GM12874 (cell line): Measurements from ENCODE around the gene ZNF862.

Source experiments
- TF ChIP-seq, protein P1 (sequence below): IDR thresholded peaks from 2 replicates; pipeline ENCODE4 v1.5.1; 2011; ENCODE audit warnings: low read depth, mild to moderate bottlenecking, control low read depth, low read length, moderate library complexity; ENCODE audit not compliant: insufficient read depth

The ZNF862 gene

DNA sequence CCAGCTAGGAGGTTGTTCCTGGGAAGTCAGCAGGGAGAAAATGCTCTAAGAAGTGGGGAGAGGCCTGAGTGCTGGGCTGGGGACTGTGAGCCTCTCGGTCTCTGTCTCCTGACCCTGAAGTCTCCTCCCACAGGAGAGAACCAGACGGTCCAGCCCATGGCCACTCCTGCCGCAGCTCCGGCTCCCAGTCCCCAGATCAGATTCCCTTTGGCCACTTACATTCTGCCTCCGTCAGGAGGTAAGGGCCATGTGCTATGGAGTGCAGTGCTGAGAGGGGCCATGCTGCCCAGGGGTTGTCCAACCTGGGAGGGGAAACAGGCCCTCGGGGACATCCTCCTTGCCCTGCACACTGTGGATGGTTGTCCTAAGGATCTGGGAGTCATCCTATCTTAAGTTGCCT is 43.5 kb upstream of the ZNF862 start:
- TF ChIP-seq, protein P1, sequence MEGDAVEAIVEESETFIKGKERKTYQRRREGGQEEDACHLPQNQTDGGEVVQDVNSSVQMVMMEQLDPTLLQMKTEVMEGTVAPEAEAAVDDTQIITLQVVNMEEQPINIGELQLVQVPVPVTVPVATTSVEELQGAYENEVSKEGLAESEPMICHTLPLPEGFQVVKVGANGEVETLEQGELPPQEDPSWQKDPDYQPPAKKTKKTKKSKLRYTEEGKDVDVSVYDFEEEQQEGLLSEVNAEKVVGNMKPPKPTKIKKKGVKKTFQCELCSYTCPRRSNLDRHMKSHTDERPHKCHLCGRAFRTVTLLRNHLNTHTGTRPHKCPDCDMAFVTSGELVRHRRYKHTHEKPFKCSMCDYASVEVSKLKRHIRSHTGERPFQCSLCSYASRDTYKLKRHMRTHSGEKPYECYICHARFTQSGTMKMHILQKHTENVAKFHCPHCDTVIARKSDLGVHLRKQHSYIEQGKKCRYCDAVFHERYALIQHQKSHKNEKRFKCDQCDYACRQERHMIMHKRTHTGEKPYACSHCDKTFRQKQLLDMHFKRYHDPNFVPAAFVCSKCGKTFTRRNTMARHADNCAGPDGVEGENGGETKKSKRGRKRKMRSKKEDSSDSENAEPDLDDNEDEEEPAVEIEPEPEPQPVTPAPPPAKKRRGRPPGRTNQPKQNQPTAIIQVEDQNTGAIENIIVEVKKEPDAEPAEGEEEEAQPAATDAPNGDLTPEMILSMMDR = no peak

DNA sequence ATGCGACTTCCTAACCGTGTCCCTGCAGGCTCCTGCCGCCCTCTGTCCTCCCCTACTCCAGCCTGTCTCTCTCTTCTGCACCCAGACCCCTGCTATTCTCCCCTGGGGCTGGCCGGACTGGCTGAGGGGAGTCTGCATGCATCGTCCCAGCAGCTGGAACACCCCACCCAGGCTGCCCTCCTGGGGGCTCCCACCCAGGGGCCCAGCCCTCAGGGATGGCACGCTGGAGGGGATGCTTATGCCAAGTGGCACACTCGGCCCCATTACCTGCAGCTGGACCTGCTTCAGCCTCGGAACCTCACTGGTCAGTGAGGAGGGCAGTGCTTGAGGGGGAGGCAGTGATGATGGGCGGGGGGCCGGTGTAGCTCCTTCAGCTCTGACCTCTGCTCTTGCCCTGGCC is 43.0 kb upstream of the ZNF862 start:
- TF ChIP-seq, protein P1 = no peak

DNA sequence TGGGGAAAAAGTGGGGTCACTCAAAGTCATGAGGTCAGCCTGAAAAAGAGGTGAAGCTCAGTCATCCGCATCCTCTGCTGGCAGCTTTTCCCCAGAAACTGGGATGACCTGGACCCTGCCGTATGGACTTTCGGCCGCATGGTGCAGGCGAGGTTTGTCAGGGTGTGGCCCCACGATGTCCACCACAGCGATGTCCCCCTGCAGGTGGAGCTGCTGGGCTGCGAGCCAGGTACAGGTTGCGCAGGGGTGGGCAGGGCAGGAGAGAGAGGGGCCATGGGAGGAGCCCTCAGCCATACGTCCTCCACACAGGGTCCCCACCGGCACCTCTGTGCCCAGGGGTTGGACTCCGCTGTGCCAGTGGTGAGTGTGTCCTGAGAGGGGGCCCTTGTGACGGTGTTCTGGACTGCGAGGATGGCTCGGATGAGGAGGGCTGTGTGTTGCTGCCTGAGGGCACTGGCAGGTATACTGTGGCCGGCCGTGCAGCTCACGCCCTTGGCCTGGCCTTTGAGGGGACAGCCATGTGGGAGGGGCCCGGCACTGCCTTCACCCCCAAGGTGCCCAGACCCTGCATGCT is 41.8 kb upstream of the ZNF862 start:
- TF ChIP-seq, protein P1 = no peak

DNA sequence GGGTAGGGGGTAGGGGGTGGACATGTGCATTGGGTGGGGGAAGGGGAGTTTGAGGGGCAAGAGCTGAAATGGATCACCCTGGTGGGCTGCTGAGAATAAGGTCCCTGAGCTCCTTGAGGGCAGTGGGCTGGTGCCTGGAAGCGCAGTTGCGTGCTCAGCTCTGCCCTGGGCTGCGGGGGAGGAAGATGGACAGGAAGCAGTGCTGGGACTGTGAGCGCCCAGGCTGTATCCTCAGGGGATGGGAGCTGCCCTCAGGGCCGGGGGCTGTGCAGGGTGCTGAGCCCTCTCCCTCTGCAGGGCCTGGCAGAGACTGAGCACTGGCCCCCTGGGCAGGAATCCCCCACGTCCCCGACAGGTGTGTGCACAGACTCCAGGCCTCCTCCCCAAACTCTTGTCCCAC is 40.4 kb upstream of the ZNF862 start:
- TF ChIP-seq, protein P1 = no peak

DNA sequence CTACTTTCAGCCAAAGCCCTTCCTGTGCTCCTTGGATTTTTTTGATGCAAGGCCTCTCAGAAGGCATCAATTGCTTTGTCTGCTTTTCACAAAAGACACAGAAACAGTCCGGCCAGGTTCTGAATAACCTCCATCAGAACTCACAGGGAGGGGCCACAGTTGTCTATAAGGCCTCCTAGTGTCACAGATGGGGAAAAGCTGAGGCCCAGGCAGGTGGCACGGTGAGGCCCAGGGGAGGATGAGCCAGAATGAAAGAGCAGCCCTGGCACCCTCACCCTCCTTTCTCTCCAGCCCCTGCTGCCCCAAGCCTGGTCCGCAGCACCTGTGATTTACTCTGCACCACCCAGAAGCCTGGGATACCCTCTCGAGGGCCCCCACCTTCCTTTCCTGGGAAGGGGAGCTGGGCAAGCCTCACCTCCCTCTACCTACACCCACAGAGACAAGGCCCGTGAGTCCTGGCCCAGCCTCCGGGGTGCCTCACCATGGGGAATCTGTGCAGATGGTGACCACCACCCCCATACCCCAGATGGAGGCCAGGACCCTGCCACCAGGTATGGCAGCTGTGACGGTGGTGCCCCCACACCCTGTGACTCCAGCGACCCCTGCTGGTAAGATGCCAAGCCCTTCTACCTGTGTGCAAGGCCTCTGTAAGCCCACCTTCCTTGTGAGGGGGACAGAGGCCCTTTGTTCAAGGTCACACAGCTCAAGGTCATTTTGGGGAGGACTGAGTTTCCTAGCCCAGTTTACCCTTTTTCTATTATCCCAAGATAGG is 38.6 kb upstream of the ZNF862 start:
- TF ChIP-seq, protein P1 = peak; percentile 75

DNA sequence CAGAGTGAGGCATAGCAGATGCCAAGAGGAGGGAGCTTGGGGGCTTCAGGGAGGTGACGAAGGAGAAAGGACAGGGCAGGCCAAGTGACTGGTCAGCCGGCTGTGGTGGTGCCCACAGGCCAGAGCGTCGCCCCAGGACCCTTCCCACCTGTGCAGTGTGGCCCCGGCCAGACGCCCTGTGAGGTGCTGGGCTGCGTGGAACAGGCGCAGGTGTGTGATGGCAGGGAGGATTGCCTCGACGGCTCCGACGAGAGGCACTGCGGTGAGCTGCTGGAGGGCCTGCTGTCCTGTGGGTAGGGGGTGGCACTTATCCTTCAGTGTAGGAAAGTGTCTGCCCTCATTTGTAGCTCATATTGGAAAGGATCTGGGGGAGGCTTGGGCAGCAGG is 38.0 kb upstream of the ZNF862 start:
- TF ChIP-seq, protein P1 = no peak

DNA sequence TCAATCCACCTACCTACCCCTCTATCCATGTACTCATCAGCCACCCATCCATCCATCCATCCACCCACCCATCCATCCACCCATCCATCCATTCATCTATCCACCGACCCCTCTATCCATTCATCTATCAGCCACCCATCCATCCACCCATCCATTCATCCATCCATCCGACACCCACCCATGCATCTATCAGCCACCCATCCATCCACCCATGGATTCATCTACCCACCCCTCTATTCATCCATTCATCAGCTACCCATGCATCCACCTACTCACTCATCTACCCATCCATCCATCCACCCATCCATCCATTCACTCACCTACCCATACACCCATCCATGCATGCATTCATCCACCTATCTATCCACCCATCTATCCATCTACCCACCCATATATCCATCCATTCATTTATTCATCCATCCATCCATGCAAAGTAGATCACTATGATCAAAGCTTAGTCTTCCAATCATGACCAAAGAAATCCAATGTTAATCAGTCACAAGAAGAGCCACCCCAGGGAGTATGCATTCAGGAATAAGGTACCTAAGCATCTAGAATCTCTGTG is 37.1 kb upstream of the ZNF862 start:
- TF ChIP-seq, protein P1 = no peak
